ENCODE data around the gene S100A3. TPM values are rescaled to one million over a fixed set of nuclear protein-coding genes. Genes with fewer than 3 reads are reported as not detected.

The S100A3 gene
- total RNA-seq, 2 experiments from 2014 or later: not detected

DNA sequence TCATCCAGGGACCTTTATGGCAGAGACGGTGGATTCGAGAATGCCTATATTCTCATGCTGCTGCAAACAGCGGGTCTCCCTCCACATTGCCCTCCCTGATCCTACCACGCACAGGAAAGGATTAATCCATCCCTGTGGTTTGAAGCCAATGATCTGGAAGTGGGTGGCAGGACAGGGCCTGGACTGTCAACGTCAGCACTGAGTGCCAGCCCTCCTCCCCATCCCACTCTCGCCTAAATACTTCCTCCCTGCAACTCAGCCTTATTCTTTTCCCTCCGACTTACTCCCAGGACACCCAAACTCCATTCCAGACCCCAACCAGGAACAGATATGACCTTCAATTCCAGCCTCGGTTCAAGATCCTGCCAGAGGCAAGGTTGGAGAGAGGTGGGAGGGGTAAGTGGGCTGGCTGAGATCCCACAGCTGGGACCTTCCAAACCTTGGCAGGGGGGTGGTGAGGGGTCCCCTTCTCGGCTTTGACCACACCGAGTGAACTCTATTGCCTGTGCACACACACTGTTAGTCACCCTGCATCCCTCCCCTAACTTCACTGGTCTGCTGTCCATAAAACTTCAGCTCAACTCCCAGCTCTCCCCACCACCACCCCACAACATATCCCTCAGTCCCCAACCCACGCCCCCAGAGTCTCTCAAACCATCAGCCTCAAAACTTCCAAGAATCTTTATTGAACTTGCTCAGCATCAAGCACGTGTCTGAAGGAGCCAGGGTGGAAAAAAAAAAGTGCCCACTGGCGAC is 5.9 kb downstream of the S100A3 start:
- no peak for ATAC-seq (ENCODE audit: low read depth)
- Mint-ChIP-seq H3K27ac (peak overlapping the region; percentile 78), H3K27me3 (no peaks in the 10 kb centered on the region), H3K4me1 (peaks cover 60% of the 10 kb centered on the region), H3K9me3 (no peaks in the 10 kb centered on the region), H3K4me3 (no peak overlapping the region), H3K36me3 (peaks cover 13% of the 10 kb centered on the region)
- POLR2A ChIA-PET: interaction anchor here (4.6 kb wide), 1 partner anchor 9 kb away, joined by 140 read pairs; the partner anchor contains the start of gene S100A6
- DNase-seq: no peak

DNA sequence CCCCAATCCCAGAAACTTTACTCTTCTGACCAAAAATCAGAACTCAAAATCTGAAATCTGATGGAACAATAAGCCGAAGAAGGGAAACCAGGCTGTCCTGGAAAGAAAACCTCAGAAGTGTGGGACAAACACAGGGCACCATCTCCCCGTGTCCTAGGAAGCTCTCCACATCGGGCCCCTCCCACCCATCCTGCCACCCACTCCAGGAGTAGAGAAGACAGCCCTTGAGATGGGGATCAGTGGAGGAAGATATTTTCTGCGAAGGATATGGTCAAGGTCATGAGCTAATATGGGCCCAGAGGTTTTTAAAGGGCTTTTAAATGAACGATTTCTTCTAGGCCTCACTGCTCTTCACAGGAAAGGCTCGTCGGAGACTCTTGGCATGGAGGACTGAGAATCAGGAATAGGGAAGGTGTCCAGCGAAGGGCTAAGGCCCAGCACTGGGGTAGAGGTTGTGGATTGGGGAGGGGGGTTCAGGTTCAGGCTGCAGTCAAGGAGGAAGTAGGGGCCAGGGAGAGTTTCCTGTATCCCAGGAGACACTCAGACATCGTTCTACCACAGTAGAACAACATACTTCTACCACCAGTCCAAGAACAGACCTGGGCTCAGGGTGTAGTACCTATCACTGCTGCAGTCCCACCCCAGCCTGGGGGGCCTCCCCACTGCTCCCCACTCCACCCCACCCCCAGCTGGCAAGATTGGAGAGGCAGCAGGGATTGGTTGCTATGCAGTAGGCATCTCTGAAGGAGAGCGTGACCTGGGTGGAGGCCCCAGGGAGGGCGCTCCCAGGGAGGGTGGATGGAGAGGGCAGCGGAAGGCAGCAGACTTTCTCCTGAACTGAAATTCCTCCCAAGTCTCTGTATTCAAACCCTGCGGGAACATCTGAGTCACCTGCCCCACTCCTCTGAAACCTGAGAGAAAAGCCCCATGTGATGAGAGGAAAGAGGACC is 7.1 kb downstream of the S100A3 start:
- ATAC-seq (ENCODE audit: low read depth): no peak
- POLR2A ChIA-PET: interaction anchor here (0.9 to 2.6 kb wide), 5 partner anchors 10 to 186 kb away, joined by 3 to 23 read pairs (median 5); no protein-coding TSS in a partner anchor
- Mint-ChIP-seq H3K9me3 (no peaks in the 10 kb centered on the region), H3K27ac (peak overlapping the region; percentile 81), H3K36me3 (peaks cover 13% of the 10 kb centered on the region), H3K4me1 (peaks cover 61% of the 10 kb centered on the region), H3K4me3 (peak overlapping the region; percentile 65), H3K27me3 (no peaks in the 10 kb centered on the region)
- no peak for DNase-seq

DNA sequence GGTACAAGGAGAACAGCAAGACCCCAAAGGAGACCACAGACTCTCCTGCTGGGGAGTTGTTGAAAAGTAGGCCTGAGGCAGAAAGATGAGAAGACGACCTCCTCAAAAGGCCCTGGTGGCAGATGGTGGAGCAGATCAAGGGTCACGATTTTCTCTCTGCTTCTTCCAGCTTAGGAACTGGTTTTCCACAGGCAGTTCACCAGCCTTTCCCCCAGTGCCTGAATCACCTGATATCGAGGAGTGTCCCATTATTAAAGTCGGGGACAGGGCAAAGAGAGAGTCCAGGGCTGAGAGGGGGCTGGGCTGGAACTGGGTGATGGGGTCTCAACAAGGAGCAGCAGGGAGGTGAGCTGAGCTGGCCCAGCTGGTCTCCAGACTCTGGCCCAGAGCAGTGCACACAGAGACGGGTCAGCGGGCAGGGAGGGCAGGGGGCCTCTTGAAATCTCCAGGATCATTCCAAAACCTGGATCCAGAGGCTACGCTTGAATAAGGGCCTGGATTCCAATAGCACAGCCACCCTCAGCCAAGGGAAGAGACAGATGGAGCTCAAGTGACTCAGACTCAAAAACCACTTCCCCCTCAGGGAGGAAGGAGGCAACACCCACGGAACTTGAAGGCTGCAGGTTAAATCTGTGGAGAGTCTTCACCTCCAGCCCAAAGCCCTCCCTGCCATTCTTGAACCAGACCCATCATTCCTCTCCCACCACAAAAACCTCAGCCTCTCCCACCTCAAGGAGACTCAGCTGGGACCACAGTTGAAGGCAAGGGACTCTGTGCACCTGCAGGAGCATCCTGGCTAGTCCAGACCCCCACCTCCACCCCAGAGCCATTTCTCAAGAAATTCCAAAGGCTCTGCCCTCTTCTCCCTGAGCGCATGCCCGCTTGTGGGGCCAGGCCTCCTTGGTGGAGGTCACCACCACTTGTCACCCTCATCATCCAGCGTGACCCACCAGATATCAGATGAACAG is 8.4 kb downstream of the S100A3 start, which contains the start of gene S100A5:
TSS of gene S100A5 (minus strand) at position 541 of the 968 bp plus-strand sequence. CDS start 743 bp downstream, outside the sequence.
- no peaks in the 10 kb centered on the region for H3K9me3 Mint-ChIP-seq
- peak within 1 kb of the TSS; percentile 81 for H3K27ac Mint-ChIP-seq
- DNase-seq (peak; percentile 55), ATAC-seq (ENCODE audit: low read depth) (peak; percentile 15)
- H3K4me1 Mint-ChIP-seq: peaks cover 64% of the 10 kb centered on the region
- H3K27me3 Mint-ChIP-seq: no peaks in the 10 kb centered on the region
- POLR2A ChIA-PET: interaction anchor here (0.7 to 2.6 kb wide), 7 partner anchors 9 to 235 kb away, joined by 3 to 23 read pairs (median 5); partner anchors contain the start of genes CHTOP and SLC27A3
- peak within 1 kb of the TSS; percentile 65 for H3K4me3 Mint-ChIP-seq
- peaks cover 13% of the 10 kb centered on the region for H3K36me3 Mint-ChIP-seq

DNA sequence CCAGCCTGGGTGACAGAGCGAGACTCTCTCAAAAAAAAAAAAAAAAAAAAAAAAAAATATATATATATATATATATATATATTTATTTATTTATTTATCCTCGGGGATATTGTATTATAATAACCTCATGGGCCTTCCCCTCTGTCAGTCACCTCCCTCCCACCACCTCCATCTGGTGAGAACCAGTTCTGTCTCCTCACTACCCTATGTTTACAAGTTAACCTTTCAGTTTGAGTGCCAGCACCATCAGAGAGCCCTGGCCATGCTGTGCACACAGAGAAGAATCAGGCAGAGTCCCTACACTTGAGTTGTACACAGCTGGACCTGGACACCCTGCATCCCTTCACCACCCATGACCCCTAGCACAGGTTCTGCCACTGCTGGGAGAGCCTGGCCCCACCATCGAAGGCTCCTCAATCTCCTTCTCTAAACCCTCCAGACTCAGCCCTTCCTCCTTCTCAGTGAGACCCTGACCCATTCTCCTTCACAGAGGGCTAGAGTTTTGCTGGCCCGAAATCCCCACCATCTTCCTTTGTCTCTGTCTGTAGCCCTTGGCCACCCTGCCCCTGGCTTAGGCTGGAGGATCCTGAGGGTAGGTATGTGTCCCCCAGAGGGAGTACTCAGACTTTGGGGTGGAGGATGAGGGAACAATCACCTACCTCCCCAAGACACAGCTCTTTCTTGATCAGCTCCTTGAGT is 9.5 kb downstream of the S100A3 start:
- ATAC-seq (ENCODE audit: low read depth): no peak
- Mint-ChIP-seq H3K27me3 (no peaks in the 10 kb centered on the region), H3K27ac (peak overlapping the region; percentile 81), H3K36me3 (peaks cover 10% of the 10 kb centered on the region), H3K9me3 (no peaks in the 10 kb centered on the region), H3K4me1 (peaks cover 58% of the 10 kb centered on the region), H3K4me3 (peak overlapping the region; percentile 65)
- no peak for DNase-seq
- POLR2A ChIA-PET: interaction anchor here (1.4 to 2.6 kb wide), 3 partner anchors 7 to 95 kb away, joined by 6 to 23 read pairs (median 10); partner anchors contain the start of gene CHTOP

DNA sequence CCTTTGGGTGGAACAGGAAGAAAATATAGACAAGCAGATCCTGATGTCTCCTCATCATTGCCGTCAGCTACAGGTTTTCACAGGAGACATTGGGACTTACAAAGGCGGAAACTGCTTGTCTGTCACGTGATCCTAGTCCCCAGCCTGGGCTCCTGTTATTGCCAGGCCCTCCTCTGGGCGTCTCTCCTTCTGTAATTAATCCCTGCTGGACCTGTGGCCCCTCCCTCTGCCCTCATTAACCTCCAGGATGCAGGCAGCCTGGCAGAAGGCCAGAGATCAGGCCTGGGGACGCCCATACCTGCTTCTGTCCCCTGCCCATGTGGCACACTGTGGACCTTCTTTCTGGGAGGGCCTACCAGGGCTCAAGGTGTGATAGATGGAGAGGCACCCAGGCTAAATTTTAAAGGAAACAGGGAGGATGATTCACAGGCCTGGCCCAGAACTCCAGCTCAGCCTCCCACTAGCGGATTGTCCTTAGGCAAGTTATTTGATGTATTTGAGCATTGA is 10.7 kb downstream of the S100A3 start:
- ATAC-seq (ENCODE audit: low read depth): no peak
- H3K36me3 Mint-ChIP-seq: peaks cover 8% of the 10 kb centered on the region
- no peak for DNase-seq
- peak overlapping the region; percentile 63 for H3K27ac Mint-ChIP-seq
- no peaks in the 10 kb centered on the region for H3K27me3 Mint-ChIP-seq
- peaks cover 57% of the 10 kb centered on the region for H3K4me1 Mint-ChIP-seq
- H3K4me3 Mint-ChIP-seq: no peak overlapping the region
- POLR2A ChIA-PET: no interaction called here
- H3K9me3 Mint-ChIP-seq: no peaks in the 10 kb centered on the region

DNA sequence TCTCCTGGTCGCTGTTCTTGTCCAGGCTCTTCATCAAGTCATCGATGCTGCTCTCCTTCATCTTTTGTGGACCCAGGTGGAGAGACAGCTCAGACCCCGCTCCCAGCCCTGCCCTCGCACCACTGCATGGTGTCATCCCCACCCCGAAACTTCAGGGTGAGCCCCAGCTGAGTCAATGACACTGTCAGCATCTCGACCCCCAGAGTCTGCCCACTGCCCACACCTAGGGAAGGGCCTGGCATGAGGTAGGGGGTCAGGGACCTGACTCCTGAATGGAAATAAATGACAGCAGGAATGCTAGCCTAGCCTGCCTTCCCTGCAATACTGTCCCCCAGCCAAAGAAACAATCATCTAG is 11.7 kb downstream of the S100A3 start:
- Mint-ChIP-seq H3K4me3 (no peak overlapping the region), H3K27ac (peak overlapping the region; percentile 99), H3K9me3 (no peaks in the 10 kb centered on the region), H3K4me1 (peaks cover 58% of the 10 kb centered on the region), H3K36me3 (peaks cover 6% of the 10 kb centered on the region), H3K27me3 (no peaks in the 10 kb centered on the region)
- ATAC-seq (ENCODE audit: low read depth): no peak
- POLR2A ChIA-PET: interaction anchor here (6.3 to 6.8 kb wide), 2 partner anchors 8 to 28 kb away, joined by 68 to 140 read pairs; partner anchors contain the start of genes S100A2 and S100A4
- no peak for DNase-seq

DNA sequence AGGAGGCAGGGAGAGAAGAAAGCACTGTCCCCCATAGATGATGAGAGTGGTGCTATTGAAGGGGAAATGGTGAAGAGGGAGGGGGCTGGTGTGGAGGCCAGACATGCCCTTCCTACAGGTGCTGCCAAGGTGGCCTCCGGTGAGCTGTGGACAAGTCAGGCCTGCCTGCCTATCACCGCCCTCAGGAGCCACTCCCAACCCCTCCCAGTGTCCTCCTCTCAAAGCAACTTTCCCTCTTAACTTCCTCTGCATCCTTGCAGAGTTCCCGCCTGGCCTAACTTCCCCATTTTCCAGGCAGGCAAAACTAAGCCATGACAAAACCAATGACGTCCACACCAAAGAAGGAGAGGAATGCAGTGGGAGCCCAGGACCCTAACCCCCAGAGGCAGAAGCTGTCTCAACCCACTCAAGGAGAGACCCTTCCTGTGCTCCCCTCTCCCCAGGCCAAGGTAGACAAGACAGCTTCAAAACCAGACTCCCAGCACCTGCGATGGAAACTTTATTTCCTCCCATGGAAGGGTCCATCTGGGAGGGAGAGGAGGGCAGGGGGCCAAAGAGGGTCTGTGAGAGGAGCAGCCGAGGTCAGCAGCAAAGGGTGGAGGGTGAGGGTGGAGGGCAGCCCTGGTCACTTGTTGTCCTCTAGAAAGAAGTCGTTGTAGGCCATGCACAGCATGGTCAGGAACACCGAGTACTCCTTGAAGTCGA is 12.2 kb downstream of the S100A3 start:
- Mint-ChIP-seq H3K27me3 (no peaks in the 10 kb centered on the region), H3K36me3 (peaks cover 6% of the 10 kb centered on the region), H3K4me3 (peak overlapping the region; percentile 89), H3K27ac (peak overlapping the region; percentile 99), H3K9me3 (no peaks in the 10 kb centered on the region), H3K4me1 (peaks cover 58% of the 10 kb centered on the region)
- POLR2A ChIA-PET: interaction anchor here (1.0 to 6.8 kb wide), 8 partner anchors 9 to 101 kb away, joined by 3 to 140 read pairs (median 18); partner anchors contain the start of genes CHTOP, S100A2 and S100A4
- DNase-seq: no peak
- ATAC-seq (ENCODE audit: low read depth): no peak

DNA sequence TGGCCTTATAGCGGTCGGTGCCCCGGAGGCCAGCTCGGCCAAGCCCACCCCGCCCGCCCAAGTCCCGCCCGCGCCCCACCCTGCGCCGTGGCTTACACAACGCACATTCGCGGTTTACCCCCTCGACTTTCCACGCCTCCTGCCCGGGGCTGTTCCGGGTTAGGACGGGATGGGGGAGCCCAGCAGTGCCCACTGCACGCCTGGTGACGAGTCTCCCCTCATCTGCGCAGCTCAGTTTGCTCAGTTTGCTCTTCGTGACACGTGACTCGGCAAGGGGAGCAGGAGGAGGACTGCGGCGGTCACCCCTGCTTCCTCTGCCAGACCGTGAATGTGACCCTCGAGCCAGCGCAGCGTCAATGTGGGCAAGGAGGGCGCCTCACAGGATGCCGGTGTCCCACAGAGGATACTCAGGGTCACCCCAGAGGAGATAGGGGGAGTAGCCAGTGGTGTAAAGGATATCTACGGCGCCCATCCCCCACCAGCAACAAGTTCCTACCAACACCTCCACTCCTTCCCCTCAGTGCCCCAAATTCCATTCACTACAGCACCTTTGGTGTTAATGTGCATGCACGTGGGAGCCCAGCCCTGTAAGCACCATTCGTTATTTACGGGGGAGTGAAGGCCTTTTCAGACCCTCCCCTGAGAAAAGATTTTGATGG is 12.9 kb downstream of the S100A3 start:
- H3K27me3 Mint-ChIP-seq: no peaks in the 10 kb centered on the region
- peak overlapping the region; percentile 91 for H3K4me3 Mint-ChIP-seq
- POLR2A ChIA-PET: interaction anchor here (0.8 to 6.8 kb wide), 14 partner anchors 9 to 442 kb away, joined by 3 to 140 read pairs (median 4); partner anchors contain the start of genes CHTOP, JTB, S100A2 and S100A4
- DNase-seq: peak; percentile 81
- ATAC-seq (ENCODE audit: low read depth): peak; percentile 78
- H3K4me1 Mint-ChIP-seq: peaks cover 60% of the 10 kb centered on the region
- no peaks in the 10 kb centered on the region for H3K9me3 Mint-ChIP-seq
- H3K27ac Mint-ChIP-seq: peak overlapping the region; percentile 99
- peaks cover 6% of the 10 kb centered on the region for H3K36me3 Mint-ChIP-seq

DNA sequence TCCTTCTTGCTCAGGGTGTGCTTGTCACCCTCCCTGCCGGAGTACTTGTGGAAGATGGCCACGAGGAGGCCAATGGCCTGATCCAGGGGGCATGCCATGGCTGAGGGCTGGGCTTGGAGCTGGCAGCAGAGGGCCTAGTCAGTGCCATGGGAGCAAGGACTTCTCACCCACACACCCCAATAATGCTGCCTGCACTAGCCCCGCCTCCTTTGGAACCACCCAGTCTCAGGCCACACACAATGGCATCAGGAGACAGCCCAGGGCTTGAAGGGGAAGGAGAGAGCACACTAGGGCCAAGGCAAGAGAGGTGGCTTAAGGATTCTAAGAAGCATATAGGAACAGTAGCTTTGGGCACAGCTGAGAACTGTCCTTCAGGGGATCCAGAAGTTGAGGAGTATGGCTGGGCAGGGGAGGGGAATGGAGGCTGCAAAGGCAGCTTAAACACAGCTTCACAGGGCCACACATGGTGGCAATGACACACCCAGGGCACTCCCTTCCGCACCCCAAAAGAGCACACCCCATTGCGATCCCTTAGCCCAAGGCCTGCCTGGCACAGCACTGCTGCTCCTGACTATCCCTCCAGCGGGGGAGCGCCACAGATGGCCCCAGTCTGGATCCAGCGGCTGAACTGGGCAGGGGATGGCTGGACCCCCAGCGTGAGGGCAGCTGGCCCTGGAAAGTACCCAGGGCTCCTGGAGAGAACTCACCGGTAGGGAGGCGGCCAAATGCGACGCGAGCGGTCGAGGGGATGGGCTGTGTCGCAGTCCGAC is 13.6 kb downstream of the S100A3 start, which contains the start of gene S100A6:
TSS of gene S100A6 (minus strand) at position 750 of the 770 bp plus-strand sequence. CDS start at position 98, 652 bp downstream.
- Mint-ChIP-seq H3K4me1 (peaks cover 56% of the 10 kb centered on the region), H3K27ac (peak within 1 kb of the TSS; percentile 99), H3K4me3 (peak within 1 kb of the TSS; percentile 91), H3K9me3 (no peaks in the 10 kb centered on the region), H3K36me3 (peaks cover 6% of the 10 kb centered on the region), H3K27me3 (no peaks in the 10 kb centered on the region)
- peak; percentile 58 for DNase-seq
- POLR2A ChIA-PET: interaction anchor here (0.8 to 6.8 kb wide), 16 partner anchors 10 to 455 kb away, joined by 3 to 140 read pairs (median 4); partner anchors contain the start of genes CHTOP, JTB, S100A2 and S100A4
- peak; percentile 40 for ATAC-seq (ENCODE audit: low read depth)

DNA sequence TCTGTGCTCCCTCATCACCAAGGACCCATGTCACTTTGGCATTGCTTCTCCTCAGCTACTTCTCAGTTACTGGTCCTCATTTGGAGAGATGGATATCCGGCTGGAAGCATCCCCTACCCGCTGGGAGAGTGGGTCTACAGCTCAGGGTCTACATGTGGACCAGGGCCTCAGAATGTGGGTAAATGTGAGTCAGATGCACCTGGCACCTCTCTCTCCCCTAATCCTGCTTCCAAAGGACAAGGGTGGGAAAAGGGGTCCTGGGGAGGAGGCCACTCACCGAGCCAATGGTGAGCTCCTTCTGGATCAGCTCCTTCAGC is 14.2 kb downstream of the S100A3 start:
- POLR2A ChIA-PET: interaction anchor here (1.1 to 6.8 kb wide), 11 partner anchors 9 to 455 kb away, joined by 3 to 140 read pairs (median 9); partner anchors contain the start of genes CHTOP, JTB, S100A2 and S100A4
- no peaks in the 10 kb centered on the region for H3K27me3 Mint-ChIP-seq
- H3K4me3 Mint-ChIP-seq: peak overlapping the region; percentile 91
- peaks cover 50% of the 10 kb centered on the region for H3K4me1 Mint-ChIP-seq
- no peaks in the 10 kb centered on the region for H3K9me3 Mint-ChIP-seq
- H3K36me3 Mint-ChIP-seq: peaks cover 6% of the 10 kb centered on the region
- no peak for DNase-seq
- H3K27ac Mint-ChIP-seq: peak overlapping the region; percentile 98
- no peak for ATAC-seq (ENCODE audit: low read depth)

Data from activated naive CD8-positive, alpha-beta T cell treated with anti-CD3 and anti-CD28 coated beads, Interleukin-2, amount 10 ng/mL, durations not matched to agents 7 days and 5 days (primary cell).